Fibroblast of pulmonary artery (primary cell): Measurements from ENCODE around the gene PRMT5.

ENCODE experiments used
- DNase-seq: peaks from one replicate; pipeline ENCODE4 v3.0.0-alpha.2; 2010; ENCODE audit warnings: low read depth
- H3K4me3 ChIP-seq: replicated peaks from 2 replicates; pipeline ENCODE4 v1.5.1; 2011; ENCODE audit warnings: low read depth, mild to moderate bottlenecking, control low read depth, low read length, moderate library complexity
- TF ChIP-seq, protein P1 (sequence below): IDR thresholded peaks from 2 replicates; pipeline ENCODE4 v1.5.1; 2011; ENCODE audit warnings: mild to moderate bottlenecking, control low read depth, low read length, inconsistent platforms; ENCODE audit errors: missing control alignments

Gene PRMT5

DNA sequence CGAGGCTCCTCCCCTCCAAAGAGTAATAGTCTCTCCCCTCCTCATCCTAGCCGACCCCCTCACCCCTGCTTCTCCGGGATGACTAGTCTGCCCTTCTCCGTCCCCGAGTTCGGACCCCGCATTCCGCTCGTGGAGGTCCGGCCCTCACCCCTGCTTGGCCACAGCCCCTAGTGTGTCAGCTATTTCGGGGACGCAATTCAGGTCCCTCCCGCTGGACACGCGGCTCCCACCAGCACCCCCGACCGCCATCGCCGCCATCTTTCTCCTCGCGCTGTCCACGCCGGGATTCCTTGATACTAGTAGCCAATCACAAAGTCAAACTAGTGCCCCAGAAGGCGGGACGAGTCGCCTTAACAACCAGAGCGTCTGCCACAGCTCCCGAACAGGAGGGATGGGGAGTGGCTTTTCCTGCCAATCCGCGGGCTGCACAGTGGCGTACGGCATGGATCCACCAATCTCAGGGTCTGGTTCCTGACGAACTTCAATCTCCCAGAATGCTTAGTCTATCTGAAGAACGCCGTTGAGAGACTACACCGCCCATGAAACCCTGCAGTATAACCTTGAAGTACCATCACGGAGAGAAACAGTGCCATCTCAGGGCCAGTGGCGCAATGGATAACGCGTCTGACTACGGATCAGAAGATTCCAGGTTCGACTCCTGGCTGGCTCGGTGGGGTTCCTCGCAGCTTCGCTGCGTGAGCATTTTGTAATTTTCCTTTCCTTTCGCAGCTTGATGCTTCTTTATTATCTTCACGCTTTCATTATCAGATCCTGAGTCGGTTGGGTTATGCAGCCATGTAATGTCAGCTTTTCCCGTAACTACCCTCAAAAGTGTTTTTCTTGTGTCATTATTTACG lies at the start of gene PRMT5:
Gene PRMT5, minus strand, starts transcription at position 273 of the 857 bp plus-strand sequence. Its CDS starts 15 bp downstream, at position 258.
- TF ChIP-seq, protein P1, sequence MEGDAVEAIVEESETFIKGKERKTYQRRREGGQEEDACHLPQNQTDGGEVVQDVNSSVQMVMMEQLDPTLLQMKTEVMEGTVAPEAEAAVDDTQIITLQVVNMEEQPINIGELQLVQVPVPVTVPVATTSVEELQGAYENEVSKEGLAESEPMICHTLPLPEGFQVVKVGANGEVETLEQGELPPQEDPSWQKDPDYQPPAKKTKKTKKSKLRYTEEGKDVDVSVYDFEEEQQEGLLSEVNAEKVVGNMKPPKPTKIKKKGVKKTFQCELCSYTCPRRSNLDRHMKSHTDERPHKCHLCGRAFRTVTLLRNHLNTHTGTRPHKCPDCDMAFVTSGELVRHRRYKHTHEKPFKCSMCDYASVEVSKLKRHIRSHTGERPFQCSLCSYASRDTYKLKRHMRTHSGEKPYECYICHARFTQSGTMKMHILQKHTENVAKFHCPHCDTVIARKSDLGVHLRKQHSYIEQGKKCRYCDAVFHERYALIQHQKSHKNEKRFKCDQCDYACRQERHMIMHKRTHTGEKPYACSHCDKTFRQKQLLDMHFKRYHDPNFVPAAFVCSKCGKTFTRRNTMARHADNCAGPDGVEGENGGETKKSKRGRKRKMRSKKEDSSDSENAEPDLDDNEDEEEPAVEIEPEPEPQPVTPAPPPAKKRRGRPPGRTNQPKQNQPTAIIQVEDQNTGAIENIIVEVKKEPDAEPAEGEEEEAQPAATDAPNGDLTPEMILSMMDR = no peak
- peak; percentile 100 for DNase-seq
- peak within 1 kb of the TSS; percentile 99 for H3K4me3 ChIP-seq

DNA sequence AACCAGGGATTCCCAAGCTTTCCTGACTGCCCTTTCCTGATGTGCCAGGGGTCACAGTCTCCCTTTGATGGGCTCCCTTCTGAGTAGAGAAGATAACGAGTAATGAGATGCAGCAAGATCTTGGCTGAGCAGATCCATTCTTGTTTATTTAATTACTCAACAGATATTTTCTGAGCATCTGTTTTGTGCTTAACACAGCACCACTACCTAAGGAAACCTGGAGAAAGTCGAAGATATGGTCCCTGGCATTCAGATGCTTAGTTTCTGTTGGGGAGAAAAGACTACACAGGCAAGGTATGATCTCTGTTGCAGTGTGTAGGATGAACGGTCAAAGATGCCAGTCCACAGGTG lies 49.3 kb upstream of the PRMT5 start:
- DNase-seq = no peak
- TF ChIP-seq, protein P1 = no peak
- no peak overlapping the region for H3K4me3 ChIP-seq

- DNase-seq = peak; percentile 79
- no peak overlapping the region for H3K4me3 ChIP-seq
- TF ChIP-seq, protein P1 = no peak
Observed at GRCh38 chr14:22977684-22978486, 48.7 kb upstream of the PRMT5 start.

GRCh38 chr14:22977434-22977683 lies 48.2 kb upstream of the PRMT5 start:
- no peak overlapping the region for H3K4me3 ChIP-seq
- DNase-seq = no peak
- TF ChIP-seq, protein P1 = no peak

DNA sequence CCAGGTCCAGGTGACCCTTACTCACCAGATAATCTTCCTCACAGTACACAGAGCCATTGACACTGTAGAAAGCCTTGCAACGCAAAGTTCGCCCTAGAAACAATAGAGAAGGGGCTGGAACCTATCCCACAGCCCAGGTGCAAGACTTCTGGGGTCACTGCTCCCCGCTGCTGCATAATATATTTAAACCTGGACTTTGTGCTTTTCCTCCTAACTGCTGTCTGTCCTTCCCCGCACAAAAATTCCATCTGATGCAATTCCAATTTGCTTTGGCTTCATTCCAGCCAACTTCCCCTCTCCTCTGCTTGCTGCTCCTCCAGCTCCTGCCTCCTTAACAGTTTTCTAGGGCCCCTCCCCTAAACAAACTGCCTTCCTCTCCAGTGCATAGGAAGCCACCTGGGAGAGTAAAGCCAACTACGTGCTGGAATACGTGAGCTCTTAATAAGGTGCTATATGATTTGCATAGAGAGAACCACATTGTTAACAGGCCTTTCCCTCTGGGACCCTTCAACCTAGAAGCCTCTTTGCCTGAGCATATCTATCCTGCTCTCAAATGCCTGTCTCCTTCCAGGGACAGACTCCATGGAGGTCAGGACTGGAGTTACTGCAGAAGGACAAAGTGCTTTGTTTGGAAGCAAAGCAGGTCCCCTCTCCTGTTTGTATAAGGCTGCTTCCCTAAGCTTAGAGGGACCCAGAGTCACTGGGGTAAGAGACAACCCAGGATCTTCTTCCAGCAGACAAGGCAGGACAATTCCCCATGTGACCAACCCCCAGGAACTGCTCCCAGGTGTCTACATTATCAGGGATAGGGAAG lies 47.7 kb upstream of the PRMT5 start:
- peak; percentile 79 for DNase-seq
- H3K4me3 ChIP-seq = no peak overlapping the region
- TF ChIP-seq, protein P1 = no peak

- TF ChIP-seq, protein P1 = no peak
- no peak for DNase-seq
- H3K4me3 ChIP-seq = no peak overlapping the region
Observed at GRCh38 chr14:22974530-22975313, 45.5 kb upstream of the PRMT5 start.
